ENCODE data around the gene ERBB4. TPM values are rescaled to one million over a fixed set of nuclear protein-coding genes. Genes with fewer than 3 reads are reported as not detected.

The ERBB4 gene
- total RNA-seq, 1 experiment from 2014 or later = 0.04 TPM

DNA sequence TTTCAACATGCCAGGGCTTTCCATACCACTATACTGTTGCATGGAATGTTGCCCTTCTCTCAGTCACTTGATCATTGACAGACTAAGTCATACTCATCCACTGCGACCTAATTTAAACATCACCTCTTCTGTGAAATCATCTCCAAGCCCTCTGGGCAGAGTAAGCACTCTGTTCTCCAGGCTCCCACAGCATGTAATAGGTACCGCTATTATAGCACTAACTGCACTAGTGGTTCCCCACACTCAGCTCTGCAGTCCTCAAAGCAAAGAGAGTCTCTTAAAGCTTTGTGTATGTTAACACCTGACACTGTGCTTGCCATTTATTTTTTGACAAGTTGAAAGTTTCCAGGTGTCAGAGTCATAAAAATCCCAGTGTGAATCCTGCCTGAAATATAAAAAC is 947.2 kb downstream of the ERBB4 start:
- no CpG with 5 or more reads among the region's 2 CpGs for WGBS (ENCODE audit: extremely low coverage, insufficient read length, low lambda C conversion rate)
- Histone ChIP-seq H3K23me2 (ENCODE audit: insufficient read length, low read depth, low read length, poor library complexity, severe bottlenecking) (no peaks in the 10 kb centered on the region), H3K9ac (ENCODE audit: extremely low read depth, insufficient read length, low read length) (no peak overlapping the region), H3K4me2 (ENCODE audit: insufficient read depth, insufficient read length, low read length) (no peak overlapping the region), H2AK5ac (ENCODE audit: insufficient read length, low read length) (no peak overlapping the region), H4K5ac (ENCODE audit: insufficient read length, low read depth, low read length) (no peak overlapping the region), H4K8ac (replicated peaks; ENCODE audit: insufficient read length, low read depth, low read length) (no peak overlapping the region), H3K27ac (ENCODE audit: insufficient read length, low read depth, low read length) (no peak overlapping the region), H2AFZ (ENCODE audit: low read length) (no peak overlapping the region), H2BK120ac (ENCODE audit: low read depth, low read length, poor library complexity, severe bottlenecking) (no peak overlapping the region), H2BK15ac (ENCODE audit: low read depth, low read length) (no peak overlapping the region), H3K79me2 (ENCODE audit: insufficient read depth, low read length) (no peaks in the 10 kb centered on the region), H4K20me1 (ENCODE audit: control insufficient read depth, insufficient read depth, insufficient read length) (no peaks in the 10 kb centered on the region), H3K18ac (ENCODE audit: insufficient read length, low read depth, low read length) (no peak overlapping the region), H3K4me1 (ENCODE audit: insufficient read depth, low read length) (no peaks in the 10 kb centered on the region), H2BK12ac (ENCODE audit: insufficient read length, low read depth, low read length) (no peak overlapping the region), H3K23ac (ENCODE audit: insufficient read length, low read depth, low read length) (no peak overlapping the region), H3K9me3 (ENCODE audit: control insufficient read depth, low read depth, low read length) (no peaks in the 10 kb centered on the region), H3T11ph (ENCODE audit: low read length) (no peak overlapping the region), H3K79me1 (ENCODE audit: insufficient read depth, low read depth, low read length, poor library complexity, severe bottlenecking) (no peaks in the 10 kb centered on the region), H2BK5ac (ENCODE audit: insufficient read length, low read length) (no peak overlapping the region), H3K4ac (ENCODE audit: low read depth, low read length) (no peak overlapping the region), H3K27me3 (ENCODE audit: insufficient read depth, low read length) (no peaks in the 10 kb centered on the region), H3K14ac (ENCODE audit: insufficient read depth, low read length) (no peak overlapping the region), H4K91ac (ENCODE audit: insufficient read length, low read depth, low read length) (no peak overlapping the region), H3K56ac (ENCODE audit: insufficient read length, low read depth, low read length) (no peak overlapping the region), H2BK20ac (ENCODE audit: low read depth, low read length, poor library complexity, severe bottlenecking) (no peak overlapping the region)
- Mint-ChIP-seq H3K27me3 (ENCODE audit: low read depth) (no peaks in the 10 kb centered on the region), H3K27ac (no peak overlapping the region), H3K9me3 (no peaks in the 10 kb centered on the region), H3K36me3 (ENCODE audit: insufficient read depth in 1 of 3, low read depth in 3 of 3) (no peaks in the 10 kb centered on the region), H3K4me3 (no peak overlapping the region), H3K4me1 (peaks cover 0 to 2% of the 10 kb centered on the region in 2 experiments; a peak in 2 of 4 replicates)
- DNase-seq = no peak
- TF ChIP-seq, protein P1, sequence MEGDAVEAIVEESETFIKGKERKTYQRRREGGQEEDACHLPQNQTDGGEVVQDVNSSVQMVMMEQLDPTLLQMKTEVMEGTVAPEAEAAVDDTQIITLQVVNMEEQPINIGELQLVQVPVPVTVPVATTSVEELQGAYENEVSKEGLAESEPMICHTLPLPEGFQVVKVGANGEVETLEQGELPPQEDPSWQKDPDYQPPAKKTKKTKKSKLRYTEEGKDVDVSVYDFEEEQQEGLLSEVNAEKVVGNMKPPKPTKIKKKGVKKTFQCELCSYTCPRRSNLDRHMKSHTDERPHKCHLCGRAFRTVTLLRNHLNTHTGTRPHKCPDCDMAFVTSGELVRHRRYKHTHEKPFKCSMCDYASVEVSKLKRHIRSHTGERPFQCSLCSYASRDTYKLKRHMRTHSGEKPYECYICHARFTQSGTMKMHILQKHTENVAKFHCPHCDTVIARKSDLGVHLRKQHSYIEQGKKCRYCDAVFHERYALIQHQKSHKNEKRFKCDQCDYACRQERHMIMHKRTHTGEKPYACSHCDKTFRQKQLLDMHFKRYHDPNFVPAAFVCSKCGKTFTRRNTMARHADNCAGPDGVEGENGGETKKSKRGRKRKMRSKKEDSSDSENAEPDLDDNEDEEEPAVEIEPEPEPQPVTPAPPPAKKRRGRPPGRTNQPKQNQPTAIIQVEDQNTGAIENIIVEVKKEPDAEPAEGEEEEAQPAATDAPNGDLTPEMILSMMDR (conservative IDR thresholded peaks at IDR 0.05) = no peak

Data from H9 (cell line).